Fibroblast of the aortic adventitia (primary cell): Measurements from ENCODE around the gene BUD31. TPM values are rescaled to one million over a fixed set of nuclear protein-coding genes. Genes with fewer than 3 reads are reported as not detected.
"Not testable (repeated sequence)": the region's sequence is repeated elsewhere in the genome, so short reads cannot be mapped to it uniquely, and the experiment has no call there.

ENCODE experiments used
- DNase-seq: peaks from one replicate; pipeline ENCODE4 v3.0.0-alpha.2; 2010; ENCODE audit warnings: low read depth
- H3K4me3 ChIP-seq: 2 replicates; pipeline ENCODE4 v1.5.1; 2011; ENCODE audit warnings: low read depth, mild to moderate bottlenecking, control low read depth, low read length, moderate library complexity
- total RNA-seq: library from RNA; depleted of rRNA; stranded (reverse); fragments of >200 nt; gene quantifications from 2 replicates; pipeline ENCODE4 v1.2.3, GENCODE V29; 2012; ENCODE audit warnings: low replicate concordance
- TF ChIP-seq, protein P1 (sequence below): IDR thresholded peaks from 2 replicates; pipeline ENCODE4 v1.5.1; 2011; ENCODE audit warnings: mild to moderate bottlenecking, low read length, control low read depth, inconsistent platforms; ENCODE audit not compliant: insufficient read depth

The BUD31 gene
- total RNA-seq, 1 donor: 137 TPM

DNA sequence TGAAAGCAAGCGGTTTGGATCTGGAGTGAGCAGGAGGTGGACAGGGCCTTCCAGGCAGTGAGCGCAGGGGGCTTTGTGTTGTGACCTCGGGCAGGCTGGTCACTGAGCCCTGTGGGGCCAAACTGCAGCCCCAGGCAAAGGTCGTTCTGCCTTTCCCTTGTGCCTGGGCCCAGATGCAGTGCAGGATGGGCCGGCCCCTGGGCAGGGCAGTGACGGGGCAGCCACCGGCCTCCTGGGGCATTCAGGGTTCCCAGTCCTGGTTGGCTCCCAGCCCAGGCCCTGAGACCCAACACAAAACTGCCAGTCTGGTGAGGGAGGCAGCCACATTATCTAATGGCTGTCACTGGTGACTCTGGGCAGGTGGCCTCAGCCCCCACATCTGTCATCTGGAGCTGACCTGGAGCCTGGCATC is 27.1 kb upstream of the BUD31 start:
- DNase-seq: no peak
- TF ChIP-seq, protein P1, sequence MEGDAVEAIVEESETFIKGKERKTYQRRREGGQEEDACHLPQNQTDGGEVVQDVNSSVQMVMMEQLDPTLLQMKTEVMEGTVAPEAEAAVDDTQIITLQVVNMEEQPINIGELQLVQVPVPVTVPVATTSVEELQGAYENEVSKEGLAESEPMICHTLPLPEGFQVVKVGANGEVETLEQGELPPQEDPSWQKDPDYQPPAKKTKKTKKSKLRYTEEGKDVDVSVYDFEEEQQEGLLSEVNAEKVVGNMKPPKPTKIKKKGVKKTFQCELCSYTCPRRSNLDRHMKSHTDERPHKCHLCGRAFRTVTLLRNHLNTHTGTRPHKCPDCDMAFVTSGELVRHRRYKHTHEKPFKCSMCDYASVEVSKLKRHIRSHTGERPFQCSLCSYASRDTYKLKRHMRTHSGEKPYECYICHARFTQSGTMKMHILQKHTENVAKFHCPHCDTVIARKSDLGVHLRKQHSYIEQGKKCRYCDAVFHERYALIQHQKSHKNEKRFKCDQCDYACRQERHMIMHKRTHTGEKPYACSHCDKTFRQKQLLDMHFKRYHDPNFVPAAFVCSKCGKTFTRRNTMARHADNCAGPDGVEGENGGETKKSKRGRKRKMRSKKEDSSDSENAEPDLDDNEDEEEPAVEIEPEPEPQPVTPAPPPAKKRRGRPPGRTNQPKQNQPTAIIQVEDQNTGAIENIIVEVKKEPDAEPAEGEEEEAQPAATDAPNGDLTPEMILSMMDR: no peak
- H3K4me3 ChIP-seq: no peak overlapping the region

DNA sequence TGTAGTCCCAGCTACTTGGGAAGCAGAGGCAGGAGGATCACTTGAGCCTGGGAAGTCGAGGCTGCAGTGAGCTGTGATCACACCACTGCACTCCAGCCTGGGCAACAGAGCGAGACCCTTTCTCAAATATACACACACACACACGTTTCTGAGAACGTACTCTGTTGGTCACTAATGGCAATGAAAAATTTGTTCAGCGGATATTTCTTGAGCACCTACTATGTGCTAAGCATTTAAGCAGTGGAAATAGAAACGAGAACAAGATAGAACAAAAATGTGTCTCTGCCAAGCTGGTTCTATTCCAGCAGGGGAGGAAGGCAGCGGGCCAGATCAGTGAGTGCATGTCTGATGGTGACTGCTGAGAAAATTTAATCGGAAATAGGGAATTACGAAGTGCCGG is 25.6 kb upstream of the BUD31 start:
- TF ChIP-seq, protein P1: no peak
- no peak overlapping the region for H3K4me3 ChIP-seq
- no peak for DNase-seq

DNA sequence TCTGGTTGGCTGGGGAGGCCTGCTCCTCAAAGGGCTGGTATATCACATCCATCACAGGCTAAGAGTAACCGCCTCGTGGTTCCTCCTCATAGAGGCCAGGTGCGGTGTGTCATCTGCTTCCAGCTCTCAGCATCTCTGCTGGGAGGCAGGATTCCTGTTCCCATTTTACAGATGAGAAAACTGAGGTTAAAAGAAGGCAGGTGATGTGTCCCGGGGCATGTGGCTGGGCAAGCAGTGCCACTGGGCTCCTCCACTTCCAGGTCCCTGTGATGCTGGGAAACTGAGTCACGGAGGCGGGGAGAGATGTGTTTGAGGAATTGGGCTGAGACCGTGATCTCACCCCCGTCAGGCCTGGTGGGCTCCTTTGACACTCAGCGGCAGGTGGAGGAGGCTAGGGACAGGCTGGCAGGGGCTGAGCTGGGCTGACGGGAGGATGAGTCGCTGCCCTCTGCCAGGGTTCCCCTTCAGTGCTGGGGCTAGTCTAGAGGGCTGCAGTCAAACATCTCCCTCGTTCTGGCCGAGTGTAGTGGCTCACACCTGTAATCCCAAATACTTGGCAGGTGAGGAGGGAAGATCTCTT is 24.9 kb upstream of the BUD31 start:
- TF ChIP-seq, protein P1: no peak
- no peak for DNase-seq
- H3K4me3 ChIP-seq: no peak overlapping the region

DNA sequence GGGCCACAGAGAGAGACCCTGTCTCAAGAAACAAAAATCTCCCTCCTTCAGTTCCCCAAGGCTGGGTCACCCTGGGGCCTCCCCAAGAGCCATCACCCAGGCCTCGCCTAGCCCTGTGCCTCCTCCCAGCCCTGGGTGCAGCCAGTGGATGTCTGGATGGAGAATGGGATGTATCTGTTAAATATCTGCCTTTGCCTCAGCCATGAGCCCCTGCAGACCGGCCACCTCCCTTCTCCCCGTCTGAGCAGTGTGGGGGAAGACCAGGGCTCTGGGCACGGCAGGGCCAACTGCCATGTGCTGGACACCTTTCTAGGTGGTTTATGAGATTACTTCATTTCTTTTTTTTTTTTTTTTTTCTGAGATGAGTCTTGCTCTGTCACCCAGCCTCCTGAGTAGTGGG is 24.2 kb upstream of the BUD31 start:
- DNase-seq: no peak
- no peak overlapping the region for H3K4me3 ChIP-seq
- TF ChIP-seq, protein P1: no peak

DNA sequence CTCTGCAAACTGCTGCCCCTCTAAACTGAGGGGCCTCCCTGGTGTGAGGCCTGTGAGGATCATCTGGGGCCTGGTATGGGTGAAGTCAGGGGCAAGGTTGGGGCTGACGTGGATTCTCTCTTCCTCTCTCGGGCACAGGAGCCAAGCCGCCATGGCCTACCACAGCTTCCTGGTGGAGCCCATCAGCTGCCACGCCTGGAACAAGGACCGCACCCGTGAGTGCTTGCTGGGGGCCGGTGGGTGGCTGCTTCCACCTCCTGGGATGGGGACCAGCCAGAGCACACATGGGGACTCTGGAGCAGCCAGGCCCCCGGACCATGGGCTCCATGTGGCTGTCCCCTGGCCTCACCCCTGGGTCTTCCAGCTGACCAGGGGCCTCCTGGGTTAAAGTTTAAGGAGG is 23.2 kb upstream of the BUD31 start:
- TF ChIP-seq, protein P1: no peak
- DNase-seq: no peak
- no peak overlapping the region for H3K4me3 ChIP-seq

DNA sequence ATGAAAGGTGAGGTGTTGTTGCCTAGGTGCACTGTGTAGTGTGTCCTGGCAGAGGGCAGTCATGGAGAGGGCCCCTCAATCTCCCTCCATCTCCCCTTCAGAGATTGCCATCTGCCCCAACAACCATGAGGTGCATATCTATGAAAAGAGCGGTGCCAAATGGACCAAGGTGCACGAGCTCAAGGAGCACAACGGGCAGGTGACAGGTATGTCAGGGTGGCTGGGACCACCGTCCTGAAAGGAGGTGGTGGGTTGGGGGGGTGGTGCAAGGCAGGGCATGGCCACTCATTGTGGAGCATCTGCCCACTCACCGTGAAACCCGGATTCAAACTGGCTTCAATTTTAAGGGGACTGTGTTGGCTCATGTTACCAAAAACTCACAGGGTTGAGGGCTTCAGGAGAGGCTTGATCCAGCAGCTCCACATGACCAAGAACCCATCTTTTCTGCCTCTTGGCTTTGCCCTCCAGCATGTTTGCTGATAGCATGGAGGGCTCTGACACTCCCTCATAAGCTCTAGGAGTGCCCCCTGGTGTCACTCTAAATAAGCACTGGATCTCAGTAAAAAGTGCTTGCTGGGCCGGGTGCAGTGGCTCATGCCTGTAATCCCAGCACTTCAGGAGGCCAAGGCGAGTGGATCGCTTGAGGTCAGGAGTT is 22.1 kb upstream of the BUD31 start:
- TF ChIP-seq, protein P1: peak; percentile 26

DNA sequence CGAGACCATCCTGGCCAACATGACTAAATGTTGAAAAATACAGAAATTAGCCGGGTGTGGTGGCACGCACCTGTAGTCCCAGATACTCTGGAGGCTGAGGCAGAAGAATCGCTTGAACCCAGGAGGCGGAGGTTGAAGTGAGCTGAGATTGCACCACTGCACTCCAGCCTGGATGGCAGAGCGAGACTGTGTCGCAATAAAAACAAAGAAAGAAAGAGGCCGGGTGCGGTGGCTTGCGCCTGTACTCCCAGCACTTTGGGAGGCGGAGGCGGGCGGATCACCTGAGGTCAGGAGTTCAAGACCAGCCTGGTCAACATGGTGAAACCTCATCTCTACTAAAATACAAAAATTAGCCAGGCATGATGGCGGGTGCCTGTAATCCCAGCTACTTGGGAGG is 21.5 kb upstream of the BUD31 start:
- DNase-seq, H3K4me3 ChIP-seq: not testable (repeated sequence)

More for the DNA sequence above, 22.1 kb upstream of the BUD31 start:
- peak; percentile 56 for DNase-seq
- no peak overlapping the region for H3K4me3 ChIP-seq
